IPS-NIHi11 (cell line): ENCODE results near the gene FAR2.
"Not testable (repeated sequence)": the region's sequence is repeated elsewhere in the genome, so short reads cannot be mapped to it uniquely, and the experiment has no call there.

Experiments
- DNase-seq: peaks from one replicate; pipeline ENCODE4 v3.0.0; 2012; ENCODE audit warnings: mixed read lengths, low spot score

The FAR2 gene

DNA sequence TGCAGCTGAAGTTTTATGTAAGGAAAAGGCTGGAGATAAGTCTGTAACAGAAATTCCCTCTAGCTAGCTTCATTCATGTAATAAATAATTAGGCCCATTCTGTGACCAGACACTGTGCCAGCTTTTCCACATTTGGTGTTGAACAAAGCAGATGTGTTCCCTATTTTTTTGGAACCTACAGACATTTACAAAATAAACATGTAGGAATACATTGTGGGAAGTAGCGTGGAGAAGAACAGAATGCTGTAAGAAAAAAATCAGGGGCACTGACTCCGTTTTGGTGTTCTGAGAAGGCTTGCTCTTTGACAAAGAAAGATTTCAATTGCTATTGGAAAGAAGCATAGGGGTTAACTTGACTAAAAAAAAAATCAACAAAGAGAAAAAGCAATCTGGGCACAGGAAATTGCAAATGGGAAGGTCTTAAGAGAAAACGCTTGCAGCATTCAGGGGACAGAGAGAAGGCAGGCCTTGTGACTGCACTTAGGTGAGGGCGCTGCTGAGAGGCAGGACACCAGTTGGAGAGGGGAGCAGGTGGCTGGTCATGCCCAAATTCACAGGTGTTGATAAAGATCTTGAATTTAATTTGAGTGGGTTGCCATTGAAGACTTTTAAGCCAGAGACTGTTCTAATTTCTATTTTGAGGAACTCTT, 4.0 kb downstream of the FAR2 start:
- peak; percentile 34 for DNase-seq

DNA sequence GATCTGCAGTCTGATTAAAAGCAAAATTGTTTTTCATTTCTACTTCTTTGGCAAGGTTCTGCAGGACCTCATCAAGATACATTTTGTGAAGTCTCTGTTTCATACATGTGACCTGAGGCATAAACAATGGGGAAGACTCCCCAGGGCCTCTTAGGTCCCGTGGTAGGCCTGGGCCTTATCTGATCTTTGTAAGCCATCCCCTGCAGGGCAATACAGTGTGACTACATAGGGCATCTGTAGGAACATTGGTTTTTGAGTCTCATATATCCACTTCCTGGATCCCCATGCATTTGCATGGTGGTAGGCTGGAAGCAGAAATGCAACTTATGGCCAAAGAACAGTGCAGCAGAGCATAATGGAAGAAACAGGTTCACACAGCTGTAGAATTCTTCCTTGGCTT, 6.0 kb downstream of the FAR2 start:
- DNase-seq: no peak

- no peak for DNase-seq
Observed at GRCh38 chr12:29157486-29157946, 8.4 kb downstream of the FAR2 start.

DNA sequence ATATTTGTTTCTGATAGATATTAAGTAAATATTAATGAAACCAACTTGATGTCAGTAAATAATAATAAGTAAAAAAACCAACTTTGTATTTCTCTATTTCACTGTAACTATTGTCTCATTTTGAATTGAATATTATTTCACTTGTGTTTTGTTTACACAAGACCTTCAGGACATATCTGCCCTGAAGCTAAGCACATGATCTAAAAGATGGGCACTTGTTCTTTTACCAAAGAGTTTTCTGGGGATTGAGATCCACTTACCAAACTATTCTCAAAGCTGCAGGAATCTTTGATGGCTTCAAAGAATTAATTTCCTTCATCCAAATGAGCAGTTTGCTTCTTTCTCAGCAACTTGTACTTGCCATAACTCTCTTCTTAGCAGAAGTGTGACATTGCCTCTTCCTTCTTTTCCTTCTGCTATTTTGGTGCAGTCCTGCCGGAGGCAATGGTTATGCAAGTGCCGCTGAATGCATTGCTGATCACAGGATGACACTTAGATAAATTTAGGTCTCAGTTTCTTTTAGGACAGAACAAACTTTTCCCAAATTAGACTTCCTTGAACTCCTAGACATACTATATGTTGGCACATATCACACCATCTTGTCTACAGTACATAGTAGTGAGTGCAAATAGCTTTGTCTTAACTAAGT, 9.2 kb downstream of the FAR2 start:
- DNase-seq: no peak

GRCh38 chr12:29159661-29160060, 10.6 kb downstream of the FAR2 start:
- no peak for DNase-seq

GRCh38 chr12:29160230-29160629, 11.2 kb downstream of the FAR2 start:
- DNase-seq: no peak

DNA sequence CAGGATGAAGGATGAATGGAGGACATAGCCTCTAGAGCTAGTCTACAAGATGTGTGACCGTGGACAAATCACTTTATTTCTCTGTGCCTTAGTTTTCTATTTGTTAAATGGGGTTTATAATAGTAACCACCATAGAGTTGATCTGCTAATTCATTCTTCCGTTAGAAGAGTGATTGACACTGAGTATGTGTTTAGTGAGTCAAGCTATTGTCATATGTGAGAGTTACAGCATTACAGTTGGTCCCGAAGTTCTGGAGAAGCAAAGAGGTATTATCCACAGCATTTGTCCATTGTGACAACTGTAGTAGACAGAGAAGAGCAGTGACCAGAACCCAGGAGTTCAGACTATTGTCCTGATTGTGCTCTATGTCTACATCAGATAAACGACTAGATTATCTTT, 14.1 kb downstream of the FAR2 start:
- no peak for DNase-seq

DNA sequence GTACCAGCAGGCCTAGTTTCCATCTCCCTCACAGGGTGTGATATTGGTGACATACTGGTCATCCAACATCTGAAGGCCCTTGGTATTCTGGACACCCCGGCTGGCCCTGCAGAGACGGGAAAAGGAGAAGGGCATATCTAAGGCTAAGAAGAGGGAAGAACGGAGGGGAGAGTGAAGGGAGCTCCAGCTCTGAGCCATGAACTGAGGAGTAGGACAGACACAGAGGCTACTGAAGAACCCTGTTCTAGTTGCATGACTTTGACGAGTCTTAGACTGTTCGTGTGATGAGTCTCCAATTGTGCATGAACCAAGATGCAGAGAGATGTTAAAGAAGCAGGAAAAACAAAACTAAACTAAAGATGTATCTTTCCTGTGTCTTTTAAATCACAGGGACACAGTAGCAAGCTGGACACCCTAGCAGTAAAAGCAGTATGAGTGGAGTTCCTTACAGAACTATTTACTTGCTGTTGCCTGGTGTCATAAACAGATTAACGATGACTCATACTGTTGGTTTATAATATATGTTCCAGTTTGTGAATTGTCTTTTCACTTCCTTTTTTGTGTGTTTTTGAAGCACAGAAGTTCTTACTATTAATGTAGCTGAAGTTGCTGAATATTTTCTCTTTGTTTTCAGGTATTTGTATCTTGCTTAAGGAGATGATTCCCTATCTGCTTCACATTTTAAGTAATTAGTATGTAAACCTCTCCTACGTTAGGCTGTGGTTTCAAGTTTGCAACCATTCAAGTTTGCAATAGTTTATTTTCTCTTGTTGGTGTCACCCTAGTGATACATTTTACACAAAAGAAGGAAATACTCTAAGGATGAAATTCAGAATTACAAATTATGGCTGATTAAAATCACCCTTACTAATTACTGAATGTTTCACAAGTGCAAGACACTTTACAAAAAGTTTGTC, 15.7 kb downstream of the FAR2 start:
- no peak for DNase-seq

DNA sequence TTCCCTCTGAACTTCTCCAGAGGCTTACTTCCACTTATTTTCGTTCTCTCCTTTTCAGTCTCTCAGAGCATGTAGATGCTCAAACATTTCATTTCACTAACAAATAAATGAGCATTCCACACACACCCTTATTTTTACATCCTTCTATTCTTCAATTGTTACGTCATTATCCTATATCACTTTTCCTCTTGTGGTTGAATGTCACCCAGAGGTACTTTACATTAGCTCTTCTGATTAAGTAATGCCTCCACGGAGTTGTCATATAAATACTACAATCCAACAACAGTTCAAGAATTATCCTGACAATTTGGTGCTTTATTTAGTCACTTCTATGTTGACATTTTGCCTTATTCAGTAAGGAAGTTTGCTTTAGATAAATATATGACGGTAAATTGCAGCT, 18.4 kb downstream of the FAR2 start:
- no peak for DNase-seq

DNA sequence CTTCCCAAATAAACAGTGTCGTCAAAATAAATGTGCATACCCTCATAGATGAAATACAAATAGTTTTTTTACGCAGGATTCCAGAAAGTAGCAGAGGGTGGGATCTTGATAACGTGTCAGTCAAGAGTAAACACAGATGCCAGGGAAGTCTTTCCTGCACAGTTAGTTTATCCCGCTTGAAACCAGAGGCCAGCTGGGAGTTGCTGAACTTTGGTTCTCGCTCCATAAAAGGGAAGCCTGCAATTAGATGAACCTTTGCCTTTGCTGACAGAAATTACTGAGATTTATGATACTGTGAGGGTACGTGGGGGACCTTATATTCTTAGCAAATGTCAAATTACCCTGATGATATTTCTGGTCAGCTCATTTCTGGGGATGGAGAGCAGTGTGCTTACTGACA, 18.9 kb downstream of the FAR2 start:
- no peak for DNase-seq

DNA sequence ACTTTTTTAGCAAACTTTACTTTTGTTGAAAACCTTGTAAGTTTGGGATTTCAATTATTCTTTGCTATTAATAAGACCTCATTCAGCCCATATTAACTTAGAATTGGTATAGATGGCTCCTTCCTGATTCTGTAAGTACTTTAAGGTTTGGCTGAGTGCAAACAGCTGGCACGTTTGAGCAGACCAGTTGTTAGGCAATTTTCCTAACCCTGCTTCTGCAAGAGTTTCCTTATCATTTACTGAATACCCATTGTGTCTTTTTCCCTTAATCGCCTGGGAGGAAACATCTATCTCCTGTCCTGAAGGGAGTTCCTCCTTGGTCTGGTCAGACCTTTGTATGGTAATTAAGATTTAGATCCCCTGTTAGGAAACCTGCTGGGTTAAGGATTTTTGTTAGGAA, 20.9 kb downstream of the FAR2 start:
- not testable (repeated sequence) for DNase-seq

GRCh38 chr12:29170478-29171084, 21.5 kb downstream of the FAR2 start:
- not testable (repeated sequence) for DNase-seq

- no peak for DNase-seq
Observed at GRCh38 chr12:29171421-29172258, 22.6 kb downstream of the FAR2 start.

- no peak for DNase-seq
Observed at GRCh38 chr12:29176941-29177340, 27.9 kb downstream of the FAR2 start.

DNA sequence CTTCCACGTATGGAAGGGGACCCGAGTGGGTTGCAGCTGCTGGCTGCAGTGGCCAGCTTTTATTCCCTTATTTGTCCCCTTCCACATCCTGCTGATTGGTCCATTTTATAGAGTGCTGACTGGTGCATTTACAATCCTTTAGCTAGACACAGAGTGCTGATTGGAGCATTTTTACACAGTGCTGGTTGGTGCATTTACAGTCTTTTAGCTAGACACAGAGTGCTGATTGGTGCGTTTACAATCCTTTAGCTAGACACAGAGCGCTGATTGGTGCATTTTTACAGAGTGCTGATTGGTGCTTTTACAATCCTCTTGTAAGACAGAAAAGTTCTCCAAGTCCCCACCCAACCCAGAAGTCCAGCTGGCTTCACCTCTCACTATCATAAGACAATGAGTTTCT, 33.2 kb downstream of the FAR2 start:
- not testable (repeated sequence) for DNase-seq

DNA sequence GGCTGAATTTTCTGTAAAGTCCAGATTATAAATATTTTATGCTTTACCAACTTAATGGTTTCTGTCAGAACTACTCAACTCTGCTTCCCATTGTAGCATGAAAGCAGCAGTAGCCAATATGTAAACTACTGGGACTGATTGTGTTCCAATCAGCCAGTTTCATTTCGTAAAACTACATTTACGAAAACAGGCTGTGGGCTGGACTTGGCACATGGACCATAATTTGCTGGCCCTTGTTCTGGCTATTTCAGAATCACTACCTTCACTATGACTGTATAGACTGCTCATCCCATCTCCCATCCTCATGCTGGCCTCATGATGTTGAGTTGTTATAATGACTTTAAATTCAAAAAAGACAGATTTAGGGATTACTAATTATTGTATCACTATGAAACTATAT, 38.7 kb downstream of the FAR2 start:
- no peak for DNase-seq

DNA sequence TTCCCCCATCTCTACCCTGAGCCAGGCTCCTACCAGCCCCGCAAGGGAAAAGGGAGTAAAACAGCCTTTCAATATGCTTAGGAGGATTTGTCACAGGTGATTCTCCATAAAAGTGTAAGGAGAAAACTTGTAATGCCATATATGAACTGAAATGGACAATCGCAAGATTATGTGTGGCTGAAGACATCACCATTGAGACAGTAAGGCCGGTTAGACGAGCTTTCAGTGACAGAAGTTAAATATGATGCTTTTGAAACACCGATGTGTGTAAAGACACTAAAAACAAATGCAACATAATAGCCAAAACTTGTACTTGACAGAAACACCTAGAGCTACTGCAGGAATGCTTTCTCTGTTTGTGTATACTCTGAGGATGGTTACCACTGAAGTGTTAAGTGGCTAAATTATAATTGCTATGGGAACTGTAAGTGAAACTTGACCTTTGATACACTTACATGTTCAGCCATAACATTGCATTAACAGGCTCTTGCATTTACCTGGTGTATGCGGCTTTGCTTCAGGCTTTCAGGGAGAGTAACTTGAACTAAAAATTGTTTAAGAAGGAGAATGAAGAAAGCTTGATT, 42.3 kb downstream of the FAR2 start:
- DNase-seq: no peak

GRCh38 chr12:29198901-29199300, 49.8 kb downstream of the FAR2 start:
- DNase-seq: no peak

- DNase-seq: no peak
Observed at GRCh38 chr12:29200586-29200985, 51.5 kb downstream of the FAR2 start.

- no peak for DNase-seq
Observed at GRCh38 chr12:29201296-29201695, 52.2 kb downstream of the FAR2 start.

GRCh38 chr12:29201746-29202145, 52.7 kb downstream of the FAR2 start:
- DNase-seq: no peak
